Subcutaneous adipose tissue (tissue), 4 donors: ENCODE data around the gene ADAM29. TPM values are rescaled to one million over a fixed set of nuclear protein-coding genes. Genes with fewer than 3 reads are reported as not detected.

ENCODE experiments used
- total RNA-seq, 4 donors: library from RNA; depleted of rRNA; stranded (reverse); fragments of >200 nt; gene quantifications; one replicate each; pipeline ENCODE4 v1.1.0, GENCODE V29; 2016
- TF ChIP-seq, protein P1 (sequence below): fragments of 450-650 bp; IDR thresholded peaks from one replicate; pipeline ENCODE4 v1.5.1; 2016; ENCODE audit warnings: low read depth, mild to moderate bottlenecking, control low read depth, antibody characterized with exemption, moderate library complexity

ADAM29 gene
- total RNA-seq, 4 donors from 2014 or later = not detected

- TF ChIP-seq, protein P1, sequence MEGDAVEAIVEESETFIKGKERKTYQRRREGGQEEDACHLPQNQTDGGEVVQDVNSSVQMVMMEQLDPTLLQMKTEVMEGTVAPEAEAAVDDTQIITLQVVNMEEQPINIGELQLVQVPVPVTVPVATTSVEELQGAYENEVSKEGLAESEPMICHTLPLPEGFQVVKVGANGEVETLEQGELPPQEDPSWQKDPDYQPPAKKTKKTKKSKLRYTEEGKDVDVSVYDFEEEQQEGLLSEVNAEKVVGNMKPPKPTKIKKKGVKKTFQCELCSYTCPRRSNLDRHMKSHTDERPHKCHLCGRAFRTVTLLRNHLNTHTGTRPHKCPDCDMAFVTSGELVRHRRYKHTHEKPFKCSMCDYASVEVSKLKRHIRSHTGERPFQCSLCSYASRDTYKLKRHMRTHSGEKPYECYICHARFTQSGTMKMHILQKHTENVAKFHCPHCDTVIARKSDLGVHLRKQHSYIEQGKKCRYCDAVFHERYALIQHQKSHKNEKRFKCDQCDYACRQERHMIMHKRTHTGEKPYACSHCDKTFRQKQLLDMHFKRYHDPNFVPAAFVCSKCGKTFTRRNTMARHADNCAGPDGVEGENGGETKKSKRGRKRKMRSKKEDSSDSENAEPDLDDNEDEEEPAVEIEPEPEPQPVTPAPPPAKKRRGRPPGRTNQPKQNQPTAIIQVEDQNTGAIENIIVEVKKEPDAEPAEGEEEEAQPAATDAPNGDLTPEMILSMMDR = no peak
Observed at GRCh38 chr4:174928575-174929253, 10.6 kb downstream of the ADAM29 start.

DNA sequence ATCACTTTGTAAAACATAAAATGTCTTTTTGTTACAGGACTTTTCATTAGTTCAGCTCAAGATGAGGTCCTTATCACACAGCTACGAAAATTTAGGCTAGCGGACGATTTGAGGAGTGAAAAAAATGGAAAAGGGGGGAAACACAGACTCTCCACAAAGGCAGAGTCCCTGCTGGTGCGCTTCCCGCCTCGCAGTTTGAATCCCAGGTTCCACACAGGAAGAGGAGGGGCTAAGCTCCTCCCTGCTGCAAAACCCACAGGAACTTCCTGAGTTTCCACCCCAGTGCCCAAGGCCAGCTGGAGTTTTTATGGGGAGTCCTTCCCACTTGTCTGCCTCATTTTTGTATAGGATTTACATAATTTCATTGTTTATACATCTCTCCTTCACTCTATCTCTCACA is 11.2 kb downstream of the ADAM29 start:
- TF ChIP-seq, protein P1 = no peak

- TF ChIP-seq, protein P1 = no peak
Observed at GRCh38 chr4:174930895-174931294, 12.7 kb downstream of the ADAM29 start.

DNA sequence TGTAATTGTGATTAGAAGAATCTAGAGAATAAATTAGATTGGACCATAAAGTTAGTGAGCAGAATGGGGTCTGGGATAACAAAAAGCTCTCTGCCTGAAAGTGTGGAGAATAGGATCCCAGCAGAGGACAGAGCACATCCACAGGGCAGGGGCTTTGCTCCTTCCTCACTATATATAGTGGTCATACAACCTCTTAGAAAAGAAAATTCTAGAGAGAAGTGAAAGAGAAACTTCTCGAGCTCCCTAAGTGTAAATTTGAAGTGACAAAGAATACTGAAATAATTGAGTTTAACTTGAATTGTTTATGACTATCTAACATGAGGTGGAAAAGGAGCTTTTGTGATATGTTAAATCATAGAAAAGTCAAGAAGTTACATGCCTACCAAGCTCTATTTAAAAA is 14.9 kb downstream of the ADAM29 start:
- TF ChIP-seq, protein P1 = no peak

- TF ChIP-seq, protein P1 = no peak
Observed at GRCh38 chr4:174934360-174934759, 16.2 kb downstream of the ADAM29 start.

DNA sequence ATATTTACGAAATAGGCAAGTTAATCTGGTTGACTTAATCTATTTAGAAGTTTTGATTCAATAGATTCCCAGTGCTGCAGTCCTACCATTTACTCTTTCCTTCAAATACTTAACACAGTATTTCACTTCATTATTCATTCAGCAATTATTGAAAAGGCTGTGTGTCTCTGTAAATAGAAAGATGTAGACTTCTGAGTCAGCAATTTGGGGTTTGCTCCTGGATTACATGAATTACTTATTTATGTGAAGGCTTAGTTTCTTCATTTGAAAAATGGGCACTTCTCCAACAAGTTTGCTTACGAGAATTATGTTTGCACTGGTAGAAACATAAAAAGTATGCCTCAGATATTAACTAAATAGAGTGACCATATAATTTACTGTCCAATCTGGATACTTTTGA is 17.4 kb downstream of the ADAM29 start:
- TF ChIP-seq, protein P1 = no peak

DNA sequence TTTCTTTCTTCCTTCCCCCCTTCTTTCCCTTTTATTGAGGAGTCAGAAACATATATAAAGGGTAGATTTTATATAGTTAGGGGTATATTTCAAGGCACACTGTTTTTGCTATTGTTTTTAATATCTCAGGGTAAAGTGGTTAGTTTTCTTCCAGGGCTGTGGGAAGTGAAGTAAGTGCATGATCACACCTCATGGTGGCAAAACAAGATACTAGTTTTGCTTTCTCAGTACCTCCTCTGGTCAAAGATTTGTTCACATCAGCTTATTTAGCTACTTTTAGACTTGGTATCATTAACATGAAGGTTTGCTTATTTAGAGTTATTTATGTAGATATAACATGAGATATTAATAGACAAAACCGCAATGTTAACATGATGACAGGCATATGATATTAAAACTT is 21.8 kb downstream of the ADAM29 start:
- TF ChIP-seq, protein P1 = no peak
